IgD-negative memory B cell (primary cell): ENCODE data around the gene HACD3. TPM values are rescaled to one million over a fixed set of nuclear protein-coding genes. Genes with fewer than 3 reads are reported as not detected.
A peak's percentile ranks its signal among the peaks of the same experiment; 100 is the strongest.
"Not testable (repeated sequence)": the region's sequence is repeated elsewhere in the genome, so short reads cannot be mapped to it uniquely, and the experiment has no call there.

Experiments used
- H3K27ac Mint-ChIP-seq, 3 donors: one replicate each; pipeline ENCODE4 v1.8.0; 2020 to 2022; ENCODE audit warnings: mild to moderate bottlenecking in 3 of 3, mixed read lengths in 3 of 3, moderate library complexity in 1 of 3
- H3K27me3 Mint-ChIP-seq: one replicate; pipeline ENCODE4 v1.8.0; 2021; ENCODE audit warnings: mixed read lengths
- H3K36me3 Mint-ChIP-seq: one replicate; pipeline ENCODE4 v1.8.0; 2020; ENCODE audit warnings: mild to moderate bottlenecking, mixed read lengths
- H3K4me1 Mint-ChIP-seq, 3 donors: one replicate each; pipeline ENCODE4 v1.8.0; 2020 to 2022; ENCODE audit warnings: mixed read lengths in 3 of 3, mild to moderate bottlenecking in 1 of 3
- H3K4me3 Mint-ChIP-seq, 4 donors: one replicate each; pipeline ENCODE4 v1.8.0; 2020 to 2022; ENCODE audit warnings: mild to moderate bottlenecking in 4 of 4, mixed read lengths in 4 of 4, moderate library complexity in 3 of 4
- H3K9me3 Mint-ChIP-seq, 3 donors: one replicate each; pipeline ENCODE4 v1.8.0; 2020 to 2021; ENCODE audit warnings: mixed read lengths in 3 of 3, mild to moderate bottlenecking in 1 of 3
- polyA plus RNA-seq: library from polyadenylated mRNA; unstranded; fragments of 300-500 nt; fragmentation: Illumina TruSeq; gene quantifications from one replicate; pipeline ENCODE4 v1.2.3, GENCODE V29; 2021

HACD3 gene
- polyA plus RNA-seq, 1 donor from 2014 or later, result 25.7 TPM

GRCh38 chr15:65603134-65603533, 72.9 kb downstream of the HACD3 start:
- Mint-ChIP-seq H3K4me1 (peaks cover 0 to 4% (median 0%) of the 10 kb centered on the region in 3 donors), H3K9me3 (peaks cover 0 to under 1% (median 0%) of the 10 kb centered on the region in 3 donors), H3K27ac (no peak overlapping the region), H3K4me3 (no peak overlapping the region), H3K27me3 (no peaks in the 10 kb centered on the region), H3K36me3 (peaks cover 4% of the 10 kb centered on the region)

GRCh38 chr15:65603559-65603958, 73.3 kb downstream of the HACD3 start:
- H3K27me3 Mint-ChIP-seq, result no peaks in the 10 kb centered on the region
- peaks cover under 1 to 5% (median 3%) of the 10 kb centered on the region in 3 donors for H3K4me1 Mint-ChIP-seq
- no peaks in the 10 kb centered on the region for H3K9me3 Mint-ChIP-seq
- H3K4me3 Mint-ChIP-seq, result no peak overlapping the region
- no peak overlapping the region for H3K27ac Mint-ChIP-seq
- peaks cover 4% of the 10 kb centered on the region for H3K36me3 Mint-ChIP-seq

- Mint-ChIP-seq H3K9me3 (no peaks in the 10 kb centered on the region), H3K4me3 (peak within 1 kb of the TSS; percentile 93 to 98 (median 96)), H3K4me1 (peaks cover 20 to 32% (median 24%) of the 10 kb centered on the region in 3 donors), H3K27me3 (no peaks in the 10 kb centered on the region), H3K27ac (peak within 1 kb of the TSS; percentile 97 to 99 (median 97)), H3K36me3 (no peaks in the 10 kb centered on the region)
These were observed 80.8 kb downstream of the HACD3 start, which contains the start of gene INTS14 for GRCh38 chr15:65610871-65611718. Gene INTS14, minus strand, starts transcription at chr15:65611131. Its CDS starts 3,751 bp downstream, at chr15:65607380.

- Mint-ChIP-seq H3K27ac (peak overlapping the region; percentile 97 to 99 (median 97)), H3K27me3 (no peaks in the 10 kb centered on the region), H3K36me3 (no peaks in the 10 kb centered on the region), H3K9me3 (peaks cover 0 to 3% (median 0%) of the 10 kb centered on the region in 3 donors), H3K4me1 (peaks cover 20 to 32% (median 24%) of the 10 kb centered on the region in 3 donors), H3K4me3 (peak overlapping the region; percentile 93 to 98 (median 96))
These were observed 81.8 kb downstream of the HACD3 start for GRCh38 chr15:65611888-65612615.

GRCh38 chr15:65612616-65612946, 82.3 kb downstream of the HACD3 start:
- Mint-ChIP-seq H3K36me3 (no peaks in the 10 kb centered on the region), H3K27ac (peak overlapping the region in 2 of 3 donors; percentile 80 to 97), H3K9me3 (peaks cover 0 to 3% (median 0%) of the 10 kb centered on the region in 3 donors), H3K27me3 (no peaks in the 10 kb centered on the region), H3K4me3 (peak overlapping the region; percentile 39 to 95 (median 60)), H3K4me1 (peaks cover 20 to 32% (median 24%) of the 10 kb centered on the region in 3 donors)

GRCh38 chr15:65612949-65613744, 82.9 kb downstream of the HACD3 start:
- H3K36me3 Mint-ChIP-seq, result no peaks in the 10 kb centered on the region
- H3K4me3 Mint-ChIP-seq, result peak overlapping the region in 1 of 4 donors; percentile 95
- no peaks in the 10 kb centered on the region for H3K27me3 Mint-ChIP-seq
- H3K27ac Mint-ChIP-seq, result peak overlapping the region in 1 of 3 donors; percentile 97
- peaks cover 20 to 32% (median 21%) of the 10 kb centered on the region in 3 donors for H3K4me1 Mint-ChIP-seq
- peaks cover 0 to 3% (median 0%) of the 10 kb centered on the region in 3 donors for H3K9me3 Mint-ChIP-seq

GRCh38 chr15:65615887-65616286, 85.6 kb downstream of the HACD3 start:
- H3K27me3 Mint-ChIP-seq, H3K27ac Mint-ChIP-seq, H3K36me3 Mint-ChIP-seq, H3K9me3 Mint-ChIP-seq: not testable (repeated sequence)
- H3K4me1 Mint-ChIP-seq, result peaks cover 8 to 16% (median 13%) of the 10 kb centered on the region in 3 donors
- peak overlapping the region in 1 of 4 donors; percentile 17 for H3K4me3 Mint-ChIP-seq

GRCh38 chr15:65618560-65619109, 88.4 kb downstream of the HACD3 start:
- Mint-ChIP-seq H3K27me3 (no peaks in the 10 kb centered on the region), H3K36me3 (peaks cover 8% of the 10 kb centered on the region), H3K4me3 (peak overlapping the region in 1 of 4 donors; percentile 40), H3K9me3 (peaks cover 0 to 3% (median 0%) of the 10 kb centered on the region in 3 donors), H3K4me1 (peaks cover 0 to 1% (median 0%) of the 10 kb centered on the region in 3 donors), H3K27ac (no peak overlapping the region)

- no peak overlapping the region for H3K4me3 Mint-ChIP-seq
These were observed 89.5 kb downstream of the HACD3 start for GRCh38 chr15:65619626-65620290.

GRCh38 chr15:65620833-65621232, 90.6 kb downstream of the HACD3 start:
- peak overlapping the region in 1 of 4 donors; percentile 27 for H3K4me3 Mint-ChIP-seq
- peaks cover 0 to 3% (median 0%) of the 10 kb centered on the region in 3 donors for H3K9me3 Mint-ChIP-seq
- peaks cover 8% of the 10 kb centered on the region for H3K36me3 Mint-ChIP-seq
- peak overlapping the region in 1 of 3 donors; percentile 79 for H3K27ac Mint-ChIP-seq
- peaks cover 4% of the 10 kb centered on the region for H3K27me3 Mint-ChIP-seq
- no peaks in the 10 kb centered on the region for H3K4me1 Mint-ChIP-seq

More at GRCh38 chr15:65619626-65620290, 89.5 kb downstream of the HACD3 start:
- H3K27me3 Mint-ChIP-seq, result no peaks in the 10 kb centered on the region
- H3K36me3 Mint-ChIP-seq, result peaks cover 8% of the 10 kb centered on the region
- H3K27ac Mint-ChIP-seq, result no peak overlapping the region
- H3K9me3 Mint-ChIP-seq, result peaks cover 0 to 3% (median 0%) of the 10 kb centered on the region in 3 donors
- H3K4me1 Mint-ChIP-seq, result no peaks in the 10 kb centered on the region

GRCh38 chr15:65621638-65622037, 91.4 kb downstream of the HACD3 start, which contains the start of gene SLC24A1:
Gene SLC24A1, plus strand, starts transcription at chr15:65621938. Its CDS starts 2,143 bp downstream, at chr15:65624081.
- peak within 1 kb of the TSS in 1 of 4 donors; percentile 27 for H3K4me3 Mint-ChIP-seq
- H3K27ac Mint-ChIP-seq, result peak within 1 kb of the TSS in 2 of 3 donors; percentile 20 to 79
- H3K9me3 Mint-ChIP-seq, result no peaks in the 10 kb centered on the region
- H3K27me3 Mint-ChIP-seq, result peaks cover 4% of the 10 kb centered on the region
- H3K36me3 Mint-ChIP-seq, result peaks cover 8% of the 10 kb centered on the region
- no peaks in the 10 kb centered on the region for H3K4me1 Mint-ChIP-seq

GRCh38 chr15:65623103-65623502, 92.8 kb downstream of the HACD3 start:
- Mint-ChIP-seq H3K36me3 (peaks cover 8% of the 10 kb centered on the region), H3K27ac (no peak overlapping the region), H3K9me3 (no peaks in the 10 kb centered on the region), H3K4me1 (no peaks in the 10 kb centered on the region), H3K27me3 (peaks cover 4% of the 10 kb centered on the region), H3K4me3 (no peak overlapping the region)

GRCh38 chr15:65626856-65627255, 96.6 kb downstream of the HACD3 start:
- peaks cover 13% of the 10 kb centered on the region for H3K27me3 Mint-ChIP-seq
- peaks cover 10% of the 10 kb centered on the region for H3K36me3 Mint-ChIP-seq
- H3K4me1 Mint-ChIP-seq, result peaks cover 7 to 13% (median 8%) of the 10 kb centered on the region in 3 donors
- H3K9me3 Mint-ChIP-seq, result no peaks in the 10 kb centered on the region
- no peak overlapping the region for H3K4me3 Mint-ChIP-seq
- H3K27ac Mint-ChIP-seq, result peak overlapping the region in 1 of 3 donors; percentile 10
